ENCODE data around the gene IRF6.
A peak's percentile ranks its signal among the peaks of the same experiment; 100 is the strongest.

Gene IRF6

GRCh38 chr1:209784265-209785169 is 21.4 kb downstream of the IRF6 start, which contains the start of gene C1orf74:
Gene C1orf74 (minus strand): TSS chr1:209784559. CDS start chr1:209783634, 925 bp downstream.
- TF ChIP-seq CTCF (IDR thresholded peaks at IDR 0.05; ENCODE audit: control insufficient read depth, extremely low read depth, insufficient read depth): no peak
- DNase-seq (ENCODE audit: low read depth): peak; percentile 92
- H3K4me3 ChIP-seq (ENCODE audit: low read depth, low read length): peak within 1 kb of the TSS; percentile 84

GRCh38 chr1:209783386-209783785 is 22.6 kb downstream of the IRF6 start:
- no peak for DNase-seq (ENCODE audit: low read depth)
- H3K4me3 ChIP-seq (ENCODE audit: low read depth, low read length): peak overlapping the region; percentile 84
- TF ChIP-seq CTCF (IDR thresholded peaks at IDR 0.05; ENCODE audit: control insufficient read depth, extremely low read depth, insufficient read depth): no peak

- H3K4me3 ChIP-seq (ENCODE audit: low read depth, low read length): no peak overlapping the region
- TF ChIP-seq CTCF (IDR thresholded peaks at IDR 0.05; ENCODE audit: control insufficient read depth, extremely low read depth, insufficient read depth): no peak
- no peak for DNase-seq (ENCODE audit: low read depth)
Observed at GRCh38 chr1:209780268-209780667, 25.7 kb downstream of the IRF6 start.

GRCh38 chr1:209778102-209778501 is 27.8 kb downstream of the IRF6 start:
- TF ChIP-seq CTCF (IDR thresholded peaks at IDR 0.05; ENCODE audit: control insufficient read depth, extremely low read depth, insufficient read depth): no peak
- no peak for DNase-seq (ENCODE audit: low read depth)

GRCh38 chr1:209777587-209777986 is 28.4 kb downstream of the IRF6 start:
- H3K4me3 ChIP-seq (ENCODE audit: low read depth, low read length): no peak overlapping the region
- no peak for DNase-seq (ENCODE audit: low read depth)
- TF ChIP-seq CTCF (IDR thresholded peaks at IDR 0.05; ENCODE audit: control insufficient read depth, extremely low read depth, insufficient read depth): no peak

More at GRCh38 chr1:209778102-209778501, 27.8 kb downstream of the IRF6 start:
- H3K4me3 ChIP-seq (ENCODE audit: low read depth, low read length): no peak overlapping the region

GRCh38 chr1:209775678-209776077 is 30.3 kb downstream of the IRF6 start:
- no peak for DNase-seq (ENCODE audit: low read depth)
- no peak for TF ChIP-seq CTCF (IDR thresholded peaks at IDR 0.05; ENCODE audit: control insufficient read depth, extremely low read depth, insufficient read depth)
- H3K4me3 ChIP-seq (ENCODE audit: low read depth, low read length): no peak overlapping the region

All from LNCaP clone FGC (cell line).